GM18951 (cell line): ENCODE measurements around the gene NUTM1.

ENCODE experiments used
- POLR2A ChIP-seq: IDR thresholded peaks from 4 replicates; pipeline ENCODE4 v1.6.1; 2011; ENCODE audit warnings: mild to moderate bottlenecking; ENCODE audit not compliant: insufficient read length, insufficient read depth; ENCODE audit errors: extremely low read depth
- in situ Hi-C: fragments of 300-500 bp; cut with MboI; formaldehyde crosslinking; loops from one replicate; pipeline ENCODE4 v1.12.0; 2022; ENCODE audit warnings: low sequenced_read_pairs, mixed read lengths, inconsistent platforms; ENCODE audit not compliant: unreplicated experiment

Gene NUTM1, protein sequence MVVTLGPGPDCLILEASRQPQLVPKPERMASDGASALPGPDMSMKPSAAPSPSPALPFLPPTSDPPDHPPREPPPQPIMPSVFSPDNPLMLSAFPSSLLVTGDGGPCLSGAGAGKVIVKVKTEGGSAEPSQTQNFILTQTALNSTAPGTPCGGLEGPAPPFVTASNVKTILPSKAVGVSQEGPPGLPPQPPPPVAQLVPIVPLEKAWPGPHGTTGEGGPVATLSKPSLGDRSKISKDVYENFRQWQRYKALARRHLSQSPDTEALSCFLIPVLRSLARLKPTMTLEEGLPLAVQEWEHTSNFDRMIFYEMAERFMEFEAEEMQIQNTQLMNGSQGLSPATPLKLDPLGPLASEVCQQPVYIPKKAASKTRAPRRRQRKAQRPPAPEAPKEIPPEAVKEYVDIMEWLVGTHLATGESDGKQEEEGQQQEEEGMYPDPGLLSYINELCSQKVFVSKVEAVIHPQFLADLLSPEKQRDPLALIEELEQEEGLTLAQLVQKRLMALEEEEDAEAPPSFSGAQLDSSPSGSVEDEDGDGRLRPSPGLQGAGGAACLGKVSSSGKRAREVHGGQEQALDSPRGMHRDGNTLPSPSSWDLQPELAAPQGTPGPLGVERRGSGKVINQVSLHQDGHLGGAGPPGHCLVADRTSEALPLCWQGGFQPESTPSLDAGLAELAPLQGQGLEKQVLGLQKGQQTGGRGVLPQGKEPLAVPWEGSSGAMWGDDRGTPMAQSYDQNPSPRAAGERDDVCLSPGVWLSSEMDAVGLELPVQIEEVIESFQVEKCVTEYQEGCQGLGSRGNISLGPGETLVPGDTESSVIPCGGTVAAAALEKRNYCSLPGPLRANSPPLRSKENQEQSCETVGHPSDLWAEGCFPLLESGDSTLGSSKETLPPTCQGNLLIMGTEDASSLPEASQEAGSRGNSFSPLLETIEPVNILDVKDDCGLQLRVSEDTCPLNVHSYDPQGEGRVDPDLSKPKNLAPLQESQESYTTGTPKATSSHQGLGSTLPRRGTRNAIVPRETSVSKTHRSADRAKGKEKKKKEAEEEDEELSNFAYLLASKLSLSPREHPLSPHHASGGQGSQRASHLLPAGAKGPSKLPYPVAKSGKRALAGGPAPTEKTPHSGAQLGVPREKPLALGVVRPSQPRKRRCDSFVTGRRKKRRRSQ

DNA sequence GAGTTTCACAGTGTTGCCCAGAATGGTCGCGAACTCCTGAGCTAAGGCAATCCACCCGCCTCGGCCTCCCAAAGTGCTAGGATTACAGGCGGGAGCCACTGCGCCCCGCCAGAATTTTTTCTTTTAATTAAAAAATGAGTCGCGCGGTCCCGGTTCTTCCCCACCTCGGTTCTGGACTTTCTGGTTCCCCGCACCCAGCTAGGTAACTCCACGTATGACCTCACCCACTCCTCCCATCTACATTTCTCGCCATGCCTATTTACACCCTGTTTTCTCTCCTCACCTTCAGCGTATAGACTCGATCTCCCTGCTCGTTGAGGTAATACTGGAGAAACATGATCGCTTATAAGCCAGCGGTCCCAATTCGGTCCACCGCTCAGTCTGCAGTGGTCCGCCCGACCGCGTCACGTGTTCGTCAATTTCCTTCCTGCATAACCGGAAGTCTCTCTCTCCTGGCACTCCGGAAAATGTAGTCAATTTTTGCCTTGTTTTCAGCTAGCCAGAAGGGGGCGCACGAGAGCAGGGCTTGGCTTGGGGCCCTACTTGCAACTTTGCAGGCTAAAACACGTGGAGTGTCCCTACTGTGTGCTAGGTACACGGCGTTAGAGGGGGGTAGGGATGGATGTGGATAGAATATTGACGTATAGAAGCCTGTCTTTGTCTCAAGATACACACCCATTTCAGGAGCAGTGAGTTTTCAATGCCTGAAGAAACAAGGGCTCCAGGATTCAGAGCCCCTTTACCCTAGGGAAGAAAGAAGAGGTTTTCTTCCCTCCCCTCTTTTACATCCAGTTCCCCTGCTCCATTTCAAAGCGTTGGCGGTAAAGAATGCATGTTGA lies at the start of gene NUTM1, which contains the start of gene NOP10:
Gene NUTM1, plus strand, starts transcription at position 579 of the 839 bp plus-strand sequence. CDS start 382 bp downstream, outside the sequence.
Gene NOP10, minus strand, starts transcription at position 400 of the 839 bp plus-strand sequence. Its CDS starts 63 bp downstream, at position 337.
- TF ChIP-seq POLR2A, result peak; percentile 90
- in situ Hi-C loops, result no loop called here

DNA sequence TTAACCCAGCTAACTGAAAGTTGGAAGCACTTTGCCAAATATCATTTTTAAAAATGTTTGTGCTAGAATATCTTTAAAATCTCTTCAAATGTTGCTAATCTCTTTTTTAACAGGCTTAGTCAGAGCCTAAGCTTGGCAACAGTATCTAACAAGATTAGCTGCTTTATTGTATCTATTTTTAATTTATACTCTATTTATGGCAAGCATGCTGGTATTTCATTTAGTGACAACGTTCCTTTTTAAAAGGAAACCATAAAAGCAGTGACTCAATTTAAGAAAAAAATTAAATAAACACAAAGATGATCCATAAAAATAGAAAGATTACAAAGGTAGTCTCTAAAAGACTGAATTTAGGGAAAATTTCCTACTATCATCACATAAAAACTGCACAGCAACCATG lies 46.1 kb upstream of the NUTM1 start:
- in situ Hi-C loops, result no loop called here
- TF ChIP-seq POLR2A, result no peak

DNA sequence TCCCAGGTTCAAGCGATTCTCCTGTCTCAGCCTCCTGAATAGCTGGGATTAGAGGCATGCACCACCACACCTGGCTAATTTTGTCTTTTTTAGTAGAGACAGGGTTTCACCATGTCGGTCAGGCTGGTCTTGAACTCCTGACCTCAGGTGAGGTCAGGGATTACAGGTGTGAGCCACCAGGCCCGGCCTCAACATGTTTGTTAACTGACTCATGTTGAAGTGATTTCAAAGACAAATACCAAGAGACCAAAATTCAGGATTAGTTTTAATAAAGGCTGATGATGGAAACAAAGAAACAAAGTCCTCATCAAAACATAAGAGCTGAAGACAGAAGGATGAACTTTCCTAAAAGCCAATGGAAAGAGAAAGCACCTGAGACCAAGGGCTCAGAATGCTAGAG lies 42.1 kb upstream of the NUTM1 start:
- TF ChIP-seq POLR2A, result no peak
- in situ Hi-C loops, result no loop called here

DNA sequence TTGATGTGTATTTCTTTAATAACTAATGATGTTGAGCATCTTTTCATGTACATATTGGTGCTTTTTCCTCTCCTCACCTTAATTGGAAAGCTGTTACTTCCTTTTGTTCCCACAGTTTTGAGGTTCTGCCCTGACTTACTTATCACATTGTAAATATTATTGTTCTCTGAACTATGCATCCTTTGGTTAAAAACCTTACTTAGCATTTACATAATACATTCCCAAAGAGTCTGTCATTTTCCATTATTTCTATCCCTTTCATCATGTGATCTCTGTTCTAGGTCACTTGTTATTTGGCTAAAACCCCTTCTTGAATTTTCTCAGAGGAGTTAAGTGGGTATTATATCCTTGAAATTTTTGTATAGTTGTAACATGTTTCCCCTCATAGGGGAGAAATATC lies 38.5 kb upstream of the NUTM1 start:
- TF ChIP-seq POLR2A, result no peak
- in situ Hi-C loops, result no loop called here

DNA sequence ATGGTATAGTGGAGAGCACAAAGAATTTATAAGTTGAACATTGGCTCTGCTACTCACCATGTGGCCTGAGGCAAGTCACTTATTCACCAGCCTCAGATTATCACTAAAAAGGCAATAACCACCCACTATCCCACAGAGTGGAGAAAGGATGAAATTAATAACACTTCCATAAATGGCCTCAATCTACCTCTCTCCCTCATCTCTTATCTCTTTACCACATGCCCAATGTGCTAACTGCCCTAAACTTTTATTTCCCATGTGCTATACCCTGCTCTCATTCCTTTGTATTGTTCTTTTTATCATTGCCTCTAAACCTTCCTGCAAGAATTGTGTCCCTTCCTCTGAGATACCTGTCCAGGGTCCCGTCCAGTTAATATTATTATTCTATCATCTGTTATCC lies 31.6 kb upstream of the NUTM1 start:
- TF ChIP-seq POLR2A, result no peak
- in situ Hi-C loops, result no loop called here

DNA sequence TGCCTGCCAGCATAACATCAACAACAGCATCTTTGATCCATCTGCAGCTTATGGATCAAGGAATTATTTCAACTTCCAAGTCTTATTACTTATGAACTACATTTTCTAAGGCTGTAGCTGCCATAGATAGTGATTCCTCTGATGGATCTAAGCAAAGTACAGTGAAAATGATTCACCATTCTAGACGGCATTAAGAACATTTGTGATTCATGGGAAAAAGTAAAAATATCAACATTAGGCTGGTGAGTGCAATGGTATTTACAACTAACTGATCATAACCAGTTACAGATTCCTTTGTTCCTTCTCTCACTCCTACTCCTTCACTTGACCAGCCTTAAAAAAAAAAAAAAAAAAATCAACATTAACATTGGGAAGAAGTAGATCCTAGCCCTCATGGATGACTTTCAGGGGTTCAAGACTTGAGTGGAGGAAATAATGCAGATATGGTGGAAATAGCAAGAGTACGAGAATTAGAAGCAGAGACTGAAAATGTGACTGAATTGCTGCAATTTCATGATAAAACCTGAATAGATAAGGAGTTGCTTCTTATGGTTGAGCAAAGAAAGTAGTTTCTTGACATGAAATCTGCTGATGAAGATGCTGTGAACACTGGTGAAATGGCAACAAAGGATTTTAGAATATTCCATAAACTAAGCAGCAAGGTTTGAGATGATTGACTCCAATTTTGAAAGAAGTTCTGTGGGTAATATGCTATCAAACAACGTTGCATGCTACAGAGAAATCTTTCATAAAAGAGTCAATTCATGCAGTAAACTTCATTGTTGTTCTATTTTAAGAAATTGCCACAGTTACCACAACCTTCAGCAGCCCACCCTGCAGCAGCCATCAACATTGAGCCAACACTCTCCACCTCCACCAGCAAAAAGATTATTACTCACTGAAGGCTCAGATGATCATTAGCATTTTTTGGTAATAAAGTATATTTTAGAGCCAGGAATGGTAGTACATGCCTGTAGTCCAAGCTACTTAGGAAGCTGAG lies 28.3 kb upstream of the NUTM1 start:
- in situ Hi-C loops, result no loop called here
- no peak for TF ChIP-seq POLR2A

DNA sequence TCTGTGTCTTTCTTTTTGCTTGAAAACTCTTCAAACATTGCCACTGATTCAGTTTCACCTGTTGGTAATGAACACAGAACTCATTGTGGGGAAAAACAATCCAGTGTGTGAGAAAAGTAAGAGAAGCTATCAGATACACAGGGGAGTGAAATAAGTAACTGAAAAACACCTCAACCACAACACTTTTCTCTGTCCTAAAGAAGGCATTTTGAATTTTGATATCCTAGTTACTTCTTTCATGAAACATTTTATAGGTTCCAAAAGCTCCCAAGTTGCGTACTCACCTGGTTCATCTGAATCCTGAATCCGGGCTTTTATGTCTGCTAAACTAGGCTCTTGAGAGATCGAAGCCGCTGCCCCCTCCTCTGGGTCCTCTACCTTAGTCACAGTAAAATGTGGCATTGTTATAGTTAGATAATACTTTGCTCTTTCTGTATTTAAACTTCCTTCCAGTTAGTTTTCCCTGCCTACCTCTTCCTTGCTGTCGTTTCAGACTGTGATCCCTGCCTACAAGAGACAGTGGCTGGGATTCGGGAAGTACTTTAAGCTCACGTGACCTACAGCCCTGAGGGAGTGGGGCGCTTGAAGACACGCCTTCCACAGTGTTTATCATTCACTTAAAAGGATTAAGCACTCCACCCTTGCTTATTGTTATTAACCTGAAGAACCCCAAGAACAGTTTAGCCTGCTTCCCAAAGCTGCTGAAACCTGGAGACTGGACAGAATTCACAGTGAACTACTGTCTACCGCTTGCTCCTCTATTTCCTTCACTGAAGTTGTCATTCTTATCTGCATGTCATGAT lies 24.6 kb upstream of the NUTM1 start:
- TF ChIP-seq POLR2A, result peak; percentile 16
- in situ Hi-C loops, result no loop called here

DNA sequence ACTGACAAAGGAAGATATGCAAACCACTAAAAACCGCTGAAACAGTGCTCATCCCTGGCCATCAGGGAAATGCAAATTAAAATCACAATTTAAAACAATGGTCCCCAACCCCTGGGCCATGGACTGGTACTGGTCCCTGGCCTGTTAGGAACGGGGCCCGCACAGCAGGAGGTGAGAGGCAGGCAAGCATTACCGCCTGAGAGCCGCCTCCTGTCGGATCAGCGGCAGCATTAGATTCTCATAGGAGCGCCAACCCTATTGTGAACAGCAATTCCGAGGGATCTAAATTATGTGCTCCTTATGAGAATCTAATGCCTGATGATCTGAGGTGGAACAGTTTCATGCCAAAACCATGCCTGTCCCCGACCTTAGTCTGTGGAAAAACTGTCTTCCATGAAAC lies 19.9 kb upstream of the NUTM1 start:
- in situ Hi-C loops, result no loop called here
- TF ChIP-seq POLR2A, result no peak

DNA sequence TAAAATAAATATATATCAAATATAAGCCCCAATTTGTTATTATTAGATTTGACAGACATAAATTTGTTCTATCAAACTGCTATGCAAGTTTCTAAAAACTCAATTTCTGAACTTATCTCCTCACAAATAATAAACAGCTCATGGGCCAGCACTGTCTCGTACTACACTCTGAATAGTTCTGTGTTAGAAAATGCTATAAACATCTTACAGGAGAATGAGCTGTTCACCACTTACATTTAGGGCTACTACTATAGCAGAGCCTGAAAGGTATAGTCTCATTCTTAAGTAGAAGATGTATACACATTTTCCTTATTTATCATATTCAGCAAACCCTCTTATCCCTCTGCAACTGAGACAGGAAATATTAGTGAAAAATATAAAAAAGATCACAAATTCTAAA lies 18.2 kb upstream of the NUTM1 start:
- TF ChIP-seq POLR2A, result no peak
- in situ Hi-C loops, result no loop called here

DNA sequence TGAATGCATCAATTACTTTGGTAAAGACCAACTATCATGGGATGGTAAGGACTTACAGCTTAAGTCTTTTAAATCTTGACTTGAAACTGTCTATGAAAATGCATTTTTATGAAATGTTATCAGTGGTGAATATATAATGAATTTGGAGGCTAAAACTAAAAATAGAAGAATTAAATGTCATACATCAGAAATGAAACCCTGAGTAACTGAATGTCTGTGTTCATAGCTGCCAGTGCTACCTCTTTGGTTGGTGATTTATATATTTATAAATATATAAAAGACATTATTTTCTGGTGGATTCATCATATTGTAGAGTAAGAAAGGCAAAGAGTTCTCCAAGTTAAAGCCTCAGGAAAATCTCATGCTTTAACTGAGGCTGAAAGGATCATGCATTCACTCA lies 17.7 kb upstream of the NUTM1 start:
- in situ Hi-C loops, result no loop called here
- TF ChIP-seq POLR2A, result no peak
